G401.6 (cell line): ENCODE data around the gene PLK5.
"Not testable (repeated sequence)": the region's sequence is repeated elsewhere in the genome, so short reads cannot be mapped to it uniquely, and the experiment has no call there.

Experiments used
- FAIRE-seq: peaks from 2 replicates; lab custom pipeline; 2012; peaks lifted over from hg19 to GRCh38; lab: Jason Lieb, UNC

Gene PLK5

DNA sequence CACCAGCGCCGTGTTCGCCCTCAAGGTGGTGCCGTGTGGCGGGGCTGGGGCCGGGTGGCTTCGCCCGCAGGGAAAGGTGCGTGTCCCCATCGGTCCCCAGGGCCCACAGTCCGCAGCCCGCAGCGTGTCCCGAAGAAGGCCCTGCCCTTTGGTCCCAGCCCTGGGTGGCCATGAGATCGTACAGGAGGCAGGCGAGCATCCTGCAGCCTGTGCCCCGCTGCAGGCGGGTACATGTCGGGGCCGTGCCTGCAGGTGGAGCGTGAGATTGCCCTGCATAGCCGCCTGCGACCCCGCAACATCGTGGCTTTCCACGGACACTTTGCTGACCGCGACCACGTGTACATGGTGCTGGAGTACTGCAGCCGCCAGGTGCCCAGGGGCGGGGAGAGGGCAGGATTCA is 1.5 kb downstream of the PLK5 start:
- no peak for FAIRE-seq

DNA sequence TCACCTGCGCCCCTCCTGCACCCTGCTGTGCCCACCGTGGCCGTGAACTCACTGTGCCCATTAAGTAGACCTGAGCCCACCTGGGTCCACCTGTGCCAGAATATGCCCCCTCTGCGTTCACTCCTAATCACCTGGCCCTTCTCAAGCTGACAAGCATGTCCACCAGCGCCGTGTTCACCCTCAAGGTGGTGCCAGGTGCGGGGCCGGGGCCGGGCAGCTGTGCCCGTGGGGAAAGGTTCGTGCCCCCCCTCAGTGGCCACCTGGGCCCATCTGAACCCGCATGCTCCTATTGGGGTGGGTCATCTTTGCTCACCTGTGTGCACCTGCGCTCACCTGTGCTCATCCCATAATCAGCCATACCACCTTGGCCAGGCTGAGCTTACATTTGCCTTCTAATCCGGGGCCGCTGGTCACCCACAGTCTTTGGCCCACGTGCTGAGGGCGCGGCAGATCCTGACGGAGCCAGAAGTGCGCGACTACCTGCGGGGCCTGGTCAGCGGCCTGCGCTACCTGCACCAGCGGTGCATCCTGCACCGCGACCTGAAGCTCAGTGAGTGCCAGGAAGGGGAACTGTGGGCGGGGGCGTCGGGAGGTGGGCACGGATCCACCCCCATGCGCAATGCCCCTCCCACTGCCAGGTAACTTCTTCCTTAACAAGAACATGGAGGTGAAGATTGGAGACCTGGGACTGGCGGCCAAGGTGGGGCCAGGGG is 2.3 kb downstream of the PLK5 start:
- no peak for FAIRE-seq

DNA sequence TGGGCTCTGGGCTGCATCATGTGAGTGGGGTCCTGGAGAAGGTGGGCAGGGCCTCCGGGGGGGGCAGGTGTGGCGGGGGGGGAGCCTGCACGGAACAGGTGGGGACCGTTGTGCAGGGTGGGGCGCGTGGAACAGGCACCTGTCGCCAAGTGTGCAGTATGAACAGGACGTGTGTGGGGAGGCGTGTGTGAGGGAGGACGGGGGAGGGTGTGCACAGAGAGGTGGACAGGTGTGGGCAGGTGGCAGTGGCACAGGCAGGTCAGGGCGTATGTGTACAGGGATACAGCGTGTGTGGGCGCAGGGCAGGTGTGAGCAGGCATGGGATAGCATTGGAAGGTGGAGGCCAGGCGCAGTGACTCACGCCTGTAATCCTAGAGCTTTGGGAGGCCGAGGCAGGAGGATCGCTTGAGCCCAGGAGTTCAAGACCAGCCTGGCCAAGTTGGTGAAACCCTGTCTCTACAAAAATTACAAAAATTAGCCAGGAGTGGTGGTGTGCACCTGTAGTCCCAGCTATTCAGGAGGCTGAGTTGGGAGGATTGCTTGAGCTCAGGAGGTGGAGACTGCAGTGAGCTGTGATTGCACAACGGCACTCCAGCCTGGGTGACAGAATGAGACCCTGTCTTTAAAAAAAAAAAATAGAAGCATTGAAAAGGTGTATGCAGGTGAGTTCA is 3.2 kb downstream of the PLK5 start:
- no peak for FAIRE-seq

DNA sequence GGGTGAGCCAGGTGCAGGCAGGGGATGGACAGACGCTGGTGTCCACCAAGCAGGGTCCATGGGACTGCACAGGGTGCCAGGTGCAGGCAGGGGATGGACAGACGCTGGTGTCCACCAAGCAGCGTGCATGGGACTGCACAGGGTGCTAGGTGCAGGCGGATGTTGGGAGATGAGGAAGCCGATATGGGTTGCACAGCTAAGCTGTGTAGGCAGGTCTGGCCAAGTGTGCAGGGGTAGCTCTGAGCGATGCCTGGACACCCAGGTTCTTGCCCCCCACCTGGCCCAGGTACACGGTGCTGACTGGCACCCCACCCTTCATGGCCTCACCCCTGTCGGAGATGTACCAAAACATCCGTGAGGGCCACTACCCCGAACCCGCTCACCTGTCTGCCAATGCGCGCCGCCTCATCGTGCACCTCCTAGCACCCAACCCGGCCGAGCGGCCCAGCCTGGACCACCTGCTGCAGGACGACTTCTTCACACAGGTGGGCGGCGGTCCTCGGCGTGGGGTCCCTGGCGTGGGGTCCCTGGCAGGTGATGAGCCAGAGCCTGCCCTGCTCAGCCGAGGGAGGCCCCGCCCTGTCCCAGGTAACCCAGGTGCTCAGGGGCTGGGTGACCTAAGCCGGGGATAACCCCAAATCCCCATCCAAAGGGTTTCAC is 3.9 kb downstream of the PLK5 start:
- FAIRE-seq: no peak

DNA sequence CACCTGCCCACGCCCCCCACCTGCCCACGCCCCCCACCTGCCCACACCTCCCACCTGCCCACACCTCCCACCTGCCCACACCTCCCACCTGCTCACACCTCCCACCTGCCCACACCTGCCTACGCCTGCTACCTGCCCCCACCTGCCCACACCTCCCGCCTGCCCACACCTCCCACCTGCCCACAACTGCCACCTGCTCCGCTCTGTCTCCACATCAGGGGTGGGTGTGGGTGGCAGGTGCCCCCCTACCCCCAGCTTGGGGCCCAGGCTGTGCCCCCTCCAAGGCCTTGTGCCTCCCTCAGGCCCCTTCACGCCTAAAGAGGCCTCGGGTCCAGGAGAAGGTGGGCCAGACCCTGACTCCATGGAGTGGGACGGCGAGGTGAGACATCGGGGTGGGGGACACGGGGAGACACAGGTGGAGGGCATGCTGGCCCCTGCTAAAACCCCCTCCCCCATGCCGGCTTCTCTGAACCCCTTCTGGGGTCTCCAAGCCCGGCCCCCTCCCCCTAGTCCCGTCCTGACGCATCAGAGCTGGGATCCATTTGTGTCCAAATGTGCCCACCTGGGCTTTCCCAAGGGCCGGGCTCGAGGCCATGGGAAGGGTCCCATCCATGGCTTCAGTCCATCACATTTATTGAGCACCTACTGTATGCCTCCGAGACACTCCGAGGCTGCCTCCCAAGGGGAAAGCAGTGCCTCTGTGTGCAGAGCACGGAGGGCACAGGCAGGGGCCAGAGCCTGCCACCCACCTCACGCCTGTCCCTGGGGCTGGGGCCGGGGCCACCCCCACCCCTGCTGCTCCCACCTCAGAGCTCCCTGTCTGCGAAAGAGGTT is 4.9 kb downstream of the PLK5 start:
- no peak for FAIRE-seq

DNA sequence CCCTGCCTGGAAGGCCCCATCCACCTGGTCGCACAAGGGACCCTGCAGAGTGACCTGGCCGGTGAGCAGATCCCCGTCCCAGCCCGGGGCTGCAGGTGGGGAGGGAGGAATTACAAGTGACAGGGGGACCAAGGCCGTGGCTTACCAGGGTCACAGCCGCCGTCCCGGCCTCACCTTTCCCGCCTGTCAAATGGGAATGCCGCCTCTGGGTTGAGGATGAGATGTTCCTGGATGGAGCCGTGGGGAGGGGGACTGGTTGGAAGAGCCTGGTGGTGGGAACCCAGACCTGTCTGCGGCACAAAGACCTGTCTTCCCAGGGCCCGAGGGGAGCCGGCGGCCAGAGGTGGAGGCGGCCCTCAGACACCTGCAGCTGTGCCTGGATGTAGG is 5.5 kb downstream of the PLK5 start:
- no peak for FAIRE-seq

DNA sequence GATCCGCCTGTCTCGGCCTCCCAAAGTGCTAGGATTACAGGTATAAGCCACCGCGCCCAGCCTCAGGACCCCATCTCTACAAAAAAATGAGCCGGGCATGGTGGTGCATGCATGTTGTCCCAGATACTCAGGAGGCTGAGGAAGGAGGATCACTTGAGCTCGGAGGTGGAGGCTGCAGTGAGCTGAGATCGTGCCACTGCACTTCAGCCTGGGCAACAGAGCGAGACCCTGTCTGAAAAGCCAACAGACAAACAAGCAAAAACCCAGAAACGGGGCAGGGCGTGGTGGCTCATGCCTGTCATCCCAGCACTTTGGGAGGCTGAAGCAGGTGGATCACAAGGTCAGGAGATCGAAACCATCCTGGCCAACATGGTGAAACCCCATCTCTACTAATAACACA is 7.0 kb downstream of the PLK5 start:
- not testable (repeated sequence) for FAIRE-seq

DNA sequence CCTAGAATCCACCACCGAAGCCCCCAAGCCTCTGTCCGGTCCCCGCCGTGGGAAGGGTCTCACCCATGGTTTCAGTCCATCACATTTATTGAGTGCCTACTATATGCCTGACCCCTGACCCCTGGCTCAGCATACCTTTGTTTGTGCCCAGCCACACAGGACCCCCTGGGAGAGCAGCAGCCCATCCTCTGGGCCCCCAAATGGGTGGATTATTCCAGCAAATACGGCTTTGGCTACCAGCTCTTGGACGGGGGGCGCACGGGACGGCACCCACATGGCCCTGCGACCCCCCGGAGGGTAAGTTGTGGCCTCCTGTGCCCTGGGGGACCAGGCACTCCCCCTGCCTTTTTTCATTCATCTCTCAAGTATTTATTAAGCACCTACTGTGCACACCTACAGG is 7.7 kb downstream of the PLK5 start:
- FAIRE-seq: no peak

DNA sequence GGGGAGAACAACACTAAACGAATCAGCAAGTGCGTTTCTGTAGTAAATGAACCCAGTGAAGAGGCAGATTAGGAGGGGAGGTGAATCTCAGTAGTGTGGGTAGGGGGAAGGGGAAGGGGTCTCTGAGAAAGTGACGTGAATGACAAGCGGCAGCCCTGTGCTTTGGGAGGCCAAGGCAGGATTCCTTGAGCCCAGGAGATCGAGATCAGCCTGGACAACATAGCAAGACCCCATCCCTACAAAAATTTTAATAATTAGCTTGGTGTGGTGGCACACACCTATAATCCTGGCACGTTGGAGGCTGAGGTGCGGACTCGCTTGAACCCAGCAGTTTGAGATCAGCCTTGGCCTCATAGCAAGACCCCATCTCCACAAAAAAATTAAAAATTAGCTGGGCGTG is 8.1 kb downstream of the PLK5 start:
- FAIRE-seq: no peak

DNA sequence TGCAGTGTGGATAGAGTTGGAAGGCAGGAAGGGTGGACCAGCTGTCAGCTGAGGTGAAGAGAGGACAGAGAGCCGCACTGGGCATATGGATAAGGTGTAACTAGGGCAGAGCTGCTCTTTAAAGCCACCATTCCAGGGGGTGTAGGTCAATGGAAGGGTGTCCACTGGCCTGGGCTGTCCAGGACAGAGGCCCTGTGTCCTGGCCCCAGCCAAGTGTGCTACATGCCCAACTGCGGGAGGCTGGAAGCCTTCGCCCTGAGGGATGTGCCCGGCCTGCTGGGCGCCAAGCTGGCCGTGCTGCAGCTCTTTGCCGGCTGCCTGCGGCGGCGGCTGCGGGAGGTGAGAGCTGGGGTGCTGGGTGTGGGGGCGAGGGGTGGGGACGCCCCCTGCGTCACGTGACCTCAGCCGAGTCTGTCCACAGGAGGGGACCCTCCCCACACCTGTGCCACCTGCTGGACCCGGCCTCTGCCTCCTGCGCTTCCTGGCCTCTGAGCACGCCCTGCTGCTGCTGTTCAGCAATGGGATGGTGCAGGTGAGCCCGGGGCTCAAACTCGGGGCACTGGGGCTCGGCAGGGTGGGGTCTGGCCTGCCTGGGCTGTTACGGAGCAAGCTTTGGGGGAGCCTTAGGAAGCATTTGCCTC is 9.8 kb downstream of the PLK5 start:
- FAIRE-seq: no peak

DNA sequence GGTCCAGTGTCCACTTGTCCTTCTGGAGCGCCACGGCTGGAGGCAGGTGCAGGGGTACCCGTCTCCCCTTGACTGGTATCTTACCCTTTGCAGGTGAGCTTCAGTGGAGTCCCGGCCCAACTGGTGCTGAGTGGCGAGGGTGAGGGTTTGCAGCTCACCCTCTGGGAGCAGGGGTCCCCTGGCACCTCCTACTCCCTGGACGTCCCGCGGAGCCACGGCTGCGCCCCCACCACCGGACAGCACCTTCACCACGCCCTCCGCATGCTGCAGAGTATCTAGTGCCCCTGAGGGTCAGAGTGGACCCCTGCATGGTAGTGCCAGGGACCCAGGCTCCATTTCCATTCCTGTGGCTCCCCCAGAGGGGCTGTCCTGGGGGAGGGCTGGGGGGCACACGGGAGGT is 11.1 kb downstream of the PLK5 start:
- no peak for FAIRE-seq

DNA sequence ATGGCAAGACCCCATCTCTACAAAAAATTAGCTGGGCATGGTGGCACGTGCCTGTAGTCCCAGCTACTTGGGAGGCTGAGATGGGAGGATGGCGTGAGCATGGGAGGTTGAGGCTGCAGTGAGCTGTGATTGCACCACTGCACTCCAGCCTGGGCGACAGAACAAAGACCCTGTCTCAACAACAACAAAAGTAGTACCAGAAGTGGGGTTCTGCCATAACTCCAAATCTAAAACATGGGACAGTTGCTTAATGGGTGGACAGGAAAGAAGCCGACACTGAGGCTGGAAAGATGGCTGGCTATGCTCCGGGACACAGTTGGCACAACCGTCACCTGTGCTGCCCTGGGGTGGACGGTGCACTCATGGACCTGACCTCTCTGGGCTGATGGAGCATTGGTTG is 11.8 kb downstream of the PLK5 start:
- FAIRE-seq: not testable (repeated sequence)

DNA sequence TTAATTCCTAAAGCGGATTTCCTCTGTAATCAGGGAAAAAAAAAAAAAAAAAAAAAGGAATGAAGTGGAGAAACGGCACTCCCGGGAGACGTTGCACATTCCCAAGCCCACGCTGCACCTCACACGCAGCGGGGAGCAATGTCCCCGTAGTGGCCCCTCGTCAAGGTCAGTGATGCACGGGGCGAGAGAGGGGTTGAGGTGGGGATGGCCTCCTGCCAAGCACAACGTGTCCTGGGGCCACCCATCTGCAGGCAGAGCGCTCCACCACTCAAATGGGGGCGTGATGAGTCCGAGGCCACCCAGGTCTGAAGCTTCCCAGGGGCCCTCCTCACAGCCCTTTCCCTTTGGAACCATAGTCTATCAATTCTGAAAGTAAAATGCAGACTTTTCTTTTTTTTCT is 15.1 kb downstream of the PLK5 start:
- no peak for FAIRE-seq

DNA sequence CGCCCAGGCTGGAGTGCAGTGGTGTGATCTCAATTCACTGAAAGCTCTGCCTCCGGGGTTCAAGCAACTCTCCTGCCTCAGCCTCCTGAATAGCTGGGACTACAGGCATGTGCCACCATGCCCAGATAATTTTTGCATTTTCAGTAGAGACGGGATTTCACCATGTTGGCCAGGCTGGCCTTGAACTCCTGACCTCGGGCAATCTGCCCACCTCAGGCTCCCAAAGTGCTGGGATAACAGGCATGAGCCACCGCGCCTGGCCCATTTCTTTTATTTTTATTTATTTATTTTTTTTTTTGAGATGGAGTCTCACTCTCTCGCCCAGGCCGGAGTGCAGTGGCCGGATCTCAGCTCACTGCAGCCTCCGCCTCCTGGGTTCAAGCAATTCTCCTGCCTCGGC is 15.9 kb downstream of the PLK5 start:
- FAIRE-seq: not testable (repeated sequence)

DNA sequence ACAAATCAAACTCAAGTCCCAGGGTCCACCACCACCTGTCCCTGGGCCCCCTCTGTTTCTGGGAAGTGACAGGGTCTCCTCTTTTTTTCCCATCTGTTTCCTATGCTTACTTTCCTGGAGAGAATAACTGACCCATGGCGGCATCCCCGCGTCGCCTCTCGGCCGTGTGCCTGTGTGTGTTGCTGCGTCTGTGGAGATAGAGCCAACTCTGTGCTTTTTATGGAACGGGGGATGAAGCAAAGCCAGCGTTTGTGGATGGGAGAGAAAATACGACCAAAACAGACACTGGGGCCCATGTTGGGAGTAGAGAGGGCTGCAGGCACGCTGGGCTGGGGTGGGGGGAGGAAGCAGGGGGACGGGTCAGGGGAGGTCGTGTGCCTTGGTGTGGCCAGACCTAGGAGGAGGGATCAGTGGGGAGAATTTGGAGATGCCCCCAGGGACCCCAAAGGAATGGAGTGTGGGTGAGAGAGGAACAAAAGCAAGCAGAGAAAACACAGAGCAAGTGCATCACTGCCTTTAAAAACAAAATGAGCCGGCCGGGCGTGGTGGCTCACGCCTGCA is 16.6 kb downstream of the PLK5 start:
- FAIRE-seq: no peak

DNA sequence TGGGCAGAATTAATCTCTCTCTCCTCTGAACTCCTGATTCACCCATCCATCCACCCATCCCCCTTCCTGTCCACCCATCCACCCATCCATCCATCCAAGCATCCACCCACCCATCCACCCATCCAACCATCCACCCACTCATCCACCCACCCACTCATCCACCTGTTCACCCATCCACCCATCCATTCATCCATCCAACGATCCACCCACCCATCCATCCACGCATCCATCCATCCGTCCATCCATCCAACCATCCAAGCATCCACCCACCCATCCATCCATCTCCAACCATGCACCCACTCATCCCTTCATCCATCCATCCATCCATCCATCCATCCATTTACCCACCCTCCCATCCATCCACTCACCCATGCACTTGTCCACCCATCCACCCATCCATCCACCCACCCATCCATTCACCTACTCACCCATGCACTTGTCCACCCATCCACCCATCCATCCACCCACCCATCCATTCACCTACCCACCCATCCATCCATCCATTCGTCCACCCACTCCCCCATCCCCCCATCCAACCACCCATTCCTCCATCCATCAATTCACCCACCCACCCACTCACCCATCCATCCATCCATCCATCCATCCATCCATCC is 25.6 kb downstream of the PLK5 start:
- no peak for FAIRE-seq

DNA sequence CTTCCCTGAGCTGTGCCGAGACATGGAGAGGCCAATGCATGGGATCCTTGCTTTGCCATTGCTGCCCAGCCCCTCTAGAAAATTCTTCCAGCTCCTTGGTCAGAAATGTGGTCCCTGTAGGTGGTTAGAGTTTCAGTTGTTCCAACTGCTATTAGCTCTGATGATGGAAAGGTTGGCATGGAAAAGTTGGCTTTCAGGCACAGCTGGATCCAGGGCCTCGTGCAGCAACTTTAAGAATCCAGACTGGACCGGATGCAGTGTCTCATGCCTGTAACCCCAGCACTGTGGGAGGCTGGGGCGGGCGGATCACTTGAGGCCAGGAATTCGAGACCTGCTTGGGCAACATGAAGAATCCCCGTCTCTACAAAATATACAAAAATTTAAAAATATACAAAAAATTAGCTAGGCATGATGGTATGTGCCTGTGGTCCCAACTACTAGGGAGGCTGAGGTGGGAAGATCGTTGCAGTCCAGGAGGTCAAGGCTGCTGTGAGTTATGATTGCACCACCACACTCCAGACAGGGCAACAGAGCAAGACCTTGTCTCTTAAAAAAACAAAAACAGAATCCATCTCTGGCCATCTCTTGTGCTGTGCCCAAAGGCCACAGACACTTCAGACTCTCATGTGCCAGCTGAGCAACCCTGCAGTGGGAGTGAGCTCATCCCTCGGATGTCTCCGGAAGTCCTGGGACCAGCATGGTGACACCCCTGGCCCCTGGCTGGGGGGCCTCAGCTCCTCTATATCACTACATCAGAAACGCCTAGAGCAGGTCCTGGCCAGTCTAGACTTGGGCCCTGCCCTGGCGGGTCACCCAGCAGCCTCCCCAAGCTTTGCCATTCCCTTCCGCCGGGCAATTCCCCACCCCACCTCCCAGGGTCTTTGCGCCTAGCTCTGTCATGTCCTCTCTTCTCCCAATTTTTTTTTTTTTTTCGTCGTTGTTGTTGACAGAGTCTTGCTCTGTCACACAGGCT is 27.5 kb downstream of the PLK5 start:
- FAIRE-seq: no peak

DNA sequence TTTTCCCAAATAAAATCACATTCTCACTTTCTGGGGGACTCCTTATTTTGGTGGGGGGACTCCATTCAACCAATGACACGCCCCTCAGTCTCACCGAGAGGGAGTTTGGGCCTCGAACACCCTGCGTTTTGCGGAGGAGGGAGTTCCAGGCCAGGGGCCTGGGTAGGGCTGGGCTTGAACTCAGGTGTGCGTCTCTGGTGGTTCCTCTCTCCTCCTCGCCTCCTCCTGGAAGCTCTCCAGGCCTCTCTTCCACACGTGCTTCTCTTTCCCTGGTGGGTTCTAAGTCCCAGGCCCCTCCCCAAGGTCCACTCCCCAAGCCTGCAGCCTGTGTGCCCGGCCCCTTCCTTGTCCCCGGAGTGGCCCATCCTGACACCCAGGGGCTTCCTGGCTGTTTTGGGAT is 29.5 kb downstream of the PLK5 start:
- no peak for FAIRE-seq

DNA sequence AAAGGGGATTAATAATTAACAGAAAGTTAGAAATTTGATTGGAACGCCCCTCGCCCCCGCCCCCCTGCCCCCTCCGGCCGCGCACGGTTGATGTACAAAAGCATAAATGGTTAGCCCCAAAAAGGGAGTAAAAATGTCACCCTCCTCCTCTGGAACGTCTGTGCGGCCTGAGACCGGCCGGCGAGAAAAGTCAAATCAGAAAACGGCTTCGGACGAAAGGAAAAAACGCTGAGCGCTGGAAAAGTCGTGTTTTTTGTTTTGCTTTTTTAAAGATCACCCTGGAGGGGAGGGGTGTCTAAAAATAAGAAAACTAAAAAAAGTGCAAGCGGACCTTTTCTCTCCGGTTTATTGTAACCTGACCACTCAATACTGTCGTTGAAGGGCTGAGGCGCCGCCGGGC is 31.1 kb downstream of the PLK5 start:
- no peak for FAIRE-seq
